HCT116 (cell line): ENCODE data around the gene STK32B. TPM values are rescaled to one million over a fixed set of nuclear protein-coding genes. Genes with fewer than 3 reads are reported as not detected.

Experiments
- ATAC-seq: fragments of 200-7000 bp; cut with Tn5 transposase; 2 replicates; pipeline ENCODE4 v1.9.1; 2020; ENCODE audit warnings: mild to moderate bottlenecking, moderate library complexity
- BruUV-seq: library from RNA; stranded (reverse); fragments of 400-500 nt; replicated peaks from 2 replicates; lab custom pipeline; 2021; lab: Mats Ljungman, UMichigan
- CTCF ChIA-PET: fragments of 300-600 bp; sonication (Branson Sonifier 250); formaldehyde crosslinking; loops from one replicate; lab custom pipeline; 2021; ENCODE audit warnings: antibody characterized with exemption; lab: Charles Lee
- POLR2A ChIA-PET: fragments of 300-600, 350-600 bp; sonication (Branson Sonifier 250); formaldehyde crosslinking; loops from one replicate; lab custom pipeline; 2021; ENCODE audit warnings: antibody characterized with exemption; lab: Charles Lee
- RAD21 ChIA-PET, 2 experiments: fragments of 300-600 bp; sonication (Branson Sonifier 250); formaldehyde crosslinking; loops; one replicate each; lab custom pipeline; 2023; ENCODE audit warnings: low total read pairs in 2 of 2; ENCODE audit not compliant: uncharacterized antibody in 2 of 2, unreplicated experiment in 2 of 2, low non-redundant PET in 1 of 2; lab: Charles Lee
- DNase-seq: peaks from one replicate; pipeline ENCODE4 v3.0.0-alpha.2; 2010; ENCODE audit warnings: low read depth, low spot score
- H2AFZ ChIP-seq: fragments of 200-600 bp; shearing (Covaris generic), sonication (generic); 2 replicates; pipeline ENCODE4 v1.6.1; 2017; ENCODE audit warnings: low read depth, mixed run types, mixed read lengths, antibody characterized with exemption, low read length; ENCODE audit not compliant: poor library complexity, severe bottlenecking
- H3K27ac ChIP-seq: 2 replicates; pipeline ENCODE4 v1.5.1; 2012; ENCODE audit warnings: low read depth, low read length
- H3K27me3 ChIP-seq: fragments of 200-600 bp; sonication (generic); 2 replicates; pipeline ENCODE4 v1.6.1; 2016; ENCODE audit warnings: mixed run types, low read length, mixed read lengths; ENCODE audit not compliant: insufficient read depth
- H3K36me3 ChIP-seq, 2 experiments: fragments of 200-500 bp in 1 of 2; fragments of 200-600 bp in 1 of 2; sonication (Bioruptor generic) in 1 of 2; sonication (generic) in 1 of 2; 2 replicates each; pipeline versions ENCODE4 v1.5.1 to v1.6.1; 2014 to 2016; ENCODE audit warnings: low read length in 2 of 2, inconsistent platforms in 1 of 2, mixed read lengths in 1 of 2, mixed run types in 1 of 2; ENCODE audit not compliant: insufficient read depth in 2 of 2, control insufficient read depth in 1 of 2
- H3K4me1 ChIP-seq, 2 experiments: fragments of 200-600 bp in 1 of 2; sonication (generic) in 1 of 2; 2 replicates each; pipeline versions ENCODE4 v1.5.1 to v1.6.1; 2012 to 2017; ENCODE audit warnings: low read length in 2 of 2, inconsistent platforms in 1 of 2, mild to moderate bottlenecking in 1 of 2, mixed read lengths in 1 of 2, mixed run types in 1 of 2, moderate library complexity in 1 of 2; ENCODE audit not compliant: insufficient read depth in 2 of 2, control insufficient read depth in 1 of 2
- H3K4me2 ChIP-seq: fragments of 200-600 bp; sonication (generic); 2 replicates; pipeline ENCODE4 v1.6.1; 2017; ENCODE audit warnings: mixed run types, low read length, mixed read lengths
- H3K4me3 ChIP-seq, 2 experiments: fragments of 200-600 bp in 1 of 2; sonication (generic) in 1 of 2; replicated peaks in 1 of 2; 2 replicates each; pipeline ENCODE4 v1.5.1; 2011 to 2016; ENCODE audit warnings: low read length in 2 of 2, control low read depth in 1 of 2, low read depth in 1 of 2, mild to moderate bottlenecking in 1 of 2, mixed read lengths in 1 of 2, mixed run types in 1 of 2
- H3K79me2 ChIP-seq: fragments of 200-600 bp; sonication (generic); 2 replicates; pipeline ENCODE4 v1.6.1; 2017; ENCODE audit warnings: mild to moderate bottlenecking, mixed run types, low read length, moderate library complexity, mixed read lengths; ENCODE audit not compliant: insufficient read depth
- H3K9ac ChIP-seq: fragments of 200-600 bp; sonication (generic); 2 replicates; pipeline ENCODE4 v1.6.1; 2016; ENCODE audit warnings: low read length, mixed read lengths
- H3K9me2 ChIP-seq: fragments of 200-600 bp; sonication (generic), shearing (Covaris generic); 2 replicates; pipeline ENCODE4 v1.6.1; 2017; ENCODE audit warnings: mixed run types, mild to moderate bottlenecking, moderate library complexity; ENCODE audit not compliant: insufficient read depth
- H3K9me3 ChIP-seq, 2 experiments: fragments of 200-500 bp in 1 of 2; fragments of 200-600 bp in 1 of 2; sonication (Bioruptor generic) in 1 of 2; sonication (generic) in 1 of 2; 2 replicates each; pipeline ENCODE4 v1.6.1; 2014 to 2017; ENCODE audit warnings: low read length in 2 of 2, mixed read lengths in 2 of 2, inconsistent platforms in 1 of 2, low read depth in 1 of 2, mild to moderate bottlenecking in 1 of 2, mixed run types in 1 of 2, moderate library complexity in 1 of 2; ENCODE audit not compliant: control insufficient read depth in 1 of 2, insufficient read depth in 1 of 2
- H4K20me1 ChIP-seq: fragments of 200-600 bp; sonication (generic), shearing (Covaris generic); 2 replicates; pipeline ENCODE4 v1.6.1; 2017; ENCODE audit warnings: mixed run types, mild to moderate bottlenecking, moderate library complexity; ENCODE audit not compliant: insufficient read depth
- ATF3 ChIP-seq: IDR thresholded peaks from 2 replicates; pipeline ENCODE4 v1.6.1; 2012
- CBX3 ChIP-seq: IDR thresholded peaks from 2 replicates; pipeline ENCODE4 v1.6.1; 2012; ENCODE audit warnings: low read depth
- CEBPB ChIP-seq: IDR thresholded peaks from 2 replicates; pipeline ENCODE4 v1.6.1; 2012; ENCODE audit warnings: low read depth
- FOSL1 ChIP-seq: IDR thresholded peaks from 2 replicates; pipeline ENCODE4 v1.6.1; 2012; ENCODE audit warnings: low read depth
- JUND ChIP-seq: IDR thresholded peaks from 2 replicates; pipeline ENCODE4 v1.6.1; 2012
- MAX ChIP-seq: IDR thresholded peaks from 2 replicates; pipeline ENCODE4 v1.6.1; 2012
- POLR2AphosphoS5 ChIP-seq: IDR thresholded peaks from 2 replicates; pipeline ENCODE4 v1.6.1; 2011; ENCODE audit warnings: mild to moderate bottlenecking, low read depth, low read length, moderate library complexity
- RAD21 ChIP-seq: IDR thresholded peaks from 2 replicates; pipeline ENCODE4 v1.6.1; 2012; ENCODE audit warnings: low read depth, mild to moderate bottlenecking
- REST ChIP-seq: IDR thresholded peaks from 2 replicates; pipeline ENCODE4 v1.6.1; 2012; ENCODE audit warnings: low read depth
- ZBTB33 ChIP-seq: IDR thresholded peaks from 2 replicates; pipeline ENCODE4 v1.6.1; 2011; ENCODE audit warnings: mild to moderate bottlenecking, low read length, moderate library complexity; ENCODE audit not compliant: insufficient replicate concordance; ENCODE audit errors: extremely low read depth
- ZNF274 ChIP-seq: fragments of 200-500 bp; sonication (Bioruptor generic); IDR thresholded peaks from 2 replicates; pipeline ENCODE4 v1.6.1; 2014; ENCODE audit warnings: mild to moderate bottlenecking, low read depth, low read length, inconsistent platforms
- intact Hi-C: fragments of 100-400 bp; cut with micrococcal nuclease; formaldehyde crosslinking; loops from 2 replicates; pipeline ENCODE4 v1.10.0; 2022
- total RNA-seq: library from RNA; stranded (reverse); gene quantifications from one replicate; pipeline ENCODE4 v1.2.1, GENCODE V29; 2021; ENCODE audit not compliant: unreplicated experiment
- TF ChIP-seq, protein P1 (sequence below), 3 experiments: fragments of 200-600 bp in 1 of 3; sonication (generic) in 1 of 3; IDR thresholded peaks in 2 of 3; conservative IDR thresholded peaks in 1 of 3; 2 replicates each; pipeline ENCODE4 v1.5.1; 2012 to 2017; ENCODE audit warnings: low read depth in 2 of 3, low read length in 2 of 3, antibody characterized with exemption in 1 of 3, borderline replicate concordance in 1 of 3, control low read depth in 1 of 3, mild to moderate bottlenecking in 1 of 3, mixed read lengths in 1 of 3, mixed run types in 1 of 3, moderate library complexity in 1 of 3; ENCODE audit not compliant: insufficient read depth in 1 of 3

STK32B gene
- total RNA-seq, 1 experiment from 2014 or later: not detected

DNA sequence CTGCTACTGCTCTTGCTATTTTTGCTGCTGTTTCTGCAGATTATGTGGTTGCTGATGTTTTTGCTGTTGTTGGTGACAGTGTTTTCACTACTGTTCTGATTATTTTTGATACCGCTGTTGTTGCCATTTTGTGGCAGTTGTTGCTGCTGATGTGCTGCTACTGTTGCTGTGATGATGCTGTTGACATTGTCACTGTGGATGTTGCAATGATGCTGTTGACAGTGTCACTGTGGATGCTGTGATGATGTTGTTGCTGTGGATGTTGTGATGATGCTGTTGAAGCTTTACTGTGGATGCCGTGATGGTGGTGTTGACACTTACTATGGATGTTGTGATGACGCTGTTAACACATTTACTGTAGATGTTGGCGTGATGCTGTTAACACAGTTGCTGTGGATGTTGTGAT, 476.8 kb downstream of the STK32B start:
- TF ChIP-seq REST: no peak
- no peak for TF ChIP-seq JUND
- no peak for TF ChIP-seq ZBTB33
- no peak for TF ChIP-seq RAD21
- TF ChIP-seq, protein P1, sequence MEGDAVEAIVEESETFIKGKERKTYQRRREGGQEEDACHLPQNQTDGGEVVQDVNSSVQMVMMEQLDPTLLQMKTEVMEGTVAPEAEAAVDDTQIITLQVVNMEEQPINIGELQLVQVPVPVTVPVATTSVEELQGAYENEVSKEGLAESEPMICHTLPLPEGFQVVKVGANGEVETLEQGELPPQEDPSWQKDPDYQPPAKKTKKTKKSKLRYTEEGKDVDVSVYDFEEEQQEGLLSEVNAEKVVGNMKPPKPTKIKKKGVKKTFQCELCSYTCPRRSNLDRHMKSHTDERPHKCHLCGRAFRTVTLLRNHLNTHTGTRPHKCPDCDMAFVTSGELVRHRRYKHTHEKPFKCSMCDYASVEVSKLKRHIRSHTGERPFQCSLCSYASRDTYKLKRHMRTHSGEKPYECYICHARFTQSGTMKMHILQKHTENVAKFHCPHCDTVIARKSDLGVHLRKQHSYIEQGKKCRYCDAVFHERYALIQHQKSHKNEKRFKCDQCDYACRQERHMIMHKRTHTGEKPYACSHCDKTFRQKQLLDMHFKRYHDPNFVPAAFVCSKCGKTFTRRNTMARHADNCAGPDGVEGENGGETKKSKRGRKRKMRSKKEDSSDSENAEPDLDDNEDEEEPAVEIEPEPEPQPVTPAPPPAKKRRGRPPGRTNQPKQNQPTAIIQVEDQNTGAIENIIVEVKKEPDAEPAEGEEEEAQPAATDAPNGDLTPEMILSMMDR (IDR thresholded peaks at IDR 0.05 in 2 of 3, conservative IDR thresholded peaks at IDR 0.05 in 1 of 3; ENCODE audit: borderline replicate concordance in 1 of 3, insufficient read depth in 1 of 3, low read depth in 2 of 3, low read length in 2 of 3): no peak
- no peak for TF ChIP-seq ATF3
- TF ChIP-seq MAX: no peak
- no peak for TF ChIP-seq POLR2AphosphoS5
- TF ChIP-seq CBX3: no peak
- TF ChIP-seq FOSL1: no peak
- no peak for TF ChIP-seq ZNF274
- TF ChIP-seq CEBPB: no peak
- no peak overlapping the region for H2AFZ ChIP-seq
- ChIA-PET CTCF (no interaction called here), RAD21 (no interaction called here), POLR2A (no interaction called here)
- H3K9ac ChIP-seq: no peak overlapping the region
- H3K4me3 ChIP-seq: no peak overlapping the region
- intact Hi-C loops: no loop called here
- ATAC-seq (no peak), DNase-seq (no peak)
- H3K36me3 ChIP-seq: no peaks in the 10 kb centered on the region
- no peaks in the 10 kb centered on the region for H3K9me2 ChIP-seq
- BruUV-seq: no TSS peak
- H4K20me1 ChIP-seq: no peaks in the 10 kb centered on the region
- H3K4me2 ChIP-seq: no peak overlapping the region
- H3K9me3 ChIP-seq: no peaks in the 10 kb centered on the region
- no peaks in the 10 kb centered on the region for H3K4me1 ChIP-seq
- H3K27ac ChIP-seq: no peak overlapping the region
- H3K79me2 ChIP-seq: no peaks in the 10 kb centered on the region
- peaks cover 5% of the 10 kb centered on the region; the same call in 1 of the 2 replicates for H3K27me3 ChIP-seq
